GM21447 (cell line): ENCODE results near the gene CIART.
"Not testable (repeated sequence)": the region's sequence is repeated elsewhere in the genome, so short reads cannot be mapped to it uniquely, and the experiment has no call there.

ENCODE experiments used
- ATAC-seq: cut with Tn5 transposase; IDR thresholded peaks from one replicate; pipeline ENCODE4 v1.9.1; 2021; ENCODE audit not compliant: unreplicated experiment

CIART gene, protein sequence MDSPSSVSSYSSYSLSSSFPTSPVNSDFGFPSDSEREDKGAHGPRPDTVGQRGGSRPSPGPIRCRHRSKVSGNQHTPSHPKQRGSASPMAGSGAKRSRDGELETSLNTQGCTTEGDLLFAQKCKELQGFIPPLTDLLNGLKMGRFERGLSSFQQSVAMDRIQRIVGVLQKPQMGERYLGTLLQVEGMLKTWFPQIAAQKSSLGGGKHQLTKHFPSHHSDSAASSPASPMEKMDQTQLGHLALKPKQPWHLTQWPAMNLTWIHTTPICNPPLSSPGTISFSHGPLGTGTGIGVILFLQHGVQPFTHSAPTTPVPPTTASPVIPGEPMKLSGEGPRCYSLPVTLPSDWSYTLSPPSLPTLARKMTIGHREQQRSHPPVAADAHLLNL

DNA sequence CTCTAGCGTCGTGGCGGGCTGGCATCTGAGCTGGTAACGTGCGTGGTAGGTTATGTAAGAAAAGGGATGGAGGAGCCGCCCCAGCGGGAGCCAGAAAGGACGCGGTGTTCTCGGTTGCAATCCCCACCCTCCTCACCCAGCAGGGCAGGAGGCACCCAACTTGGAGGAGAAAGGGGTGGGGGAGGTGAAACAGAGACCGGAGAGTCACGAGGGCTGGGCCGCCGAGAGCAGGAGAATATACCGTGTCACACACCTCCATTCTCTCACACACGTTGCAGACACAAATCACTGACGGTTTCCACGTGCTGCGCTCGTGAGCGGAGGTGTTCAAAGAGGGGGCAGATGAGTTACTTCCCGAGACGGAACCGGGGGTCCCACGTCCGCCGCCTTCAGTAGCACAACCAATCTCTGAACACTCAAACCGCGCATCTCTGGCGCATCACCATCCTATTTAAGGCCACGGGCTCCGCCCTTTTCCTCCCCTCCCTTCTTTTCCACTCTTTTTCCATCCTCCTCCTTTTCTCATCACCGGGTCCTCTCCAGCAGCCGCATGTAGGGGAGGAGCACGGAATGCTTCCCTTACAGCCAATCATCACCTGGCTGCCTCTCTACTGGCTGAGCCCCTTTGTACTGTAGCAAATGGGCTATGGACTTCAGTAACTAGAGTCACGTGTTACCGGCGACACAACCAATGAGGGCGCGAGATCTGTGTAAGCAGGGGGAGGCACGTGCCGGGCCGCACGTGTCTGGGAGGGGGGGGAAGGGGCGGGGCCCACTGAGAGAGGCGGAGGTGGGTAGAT, at the start of gene CIART:
TSS of gene CIART (plus strand) at position 797 of the 800 bp plus-strand sequence. CDS start 714 bp downstream, outside the sequence.
- ATAC-seq = no peak

DNA sequence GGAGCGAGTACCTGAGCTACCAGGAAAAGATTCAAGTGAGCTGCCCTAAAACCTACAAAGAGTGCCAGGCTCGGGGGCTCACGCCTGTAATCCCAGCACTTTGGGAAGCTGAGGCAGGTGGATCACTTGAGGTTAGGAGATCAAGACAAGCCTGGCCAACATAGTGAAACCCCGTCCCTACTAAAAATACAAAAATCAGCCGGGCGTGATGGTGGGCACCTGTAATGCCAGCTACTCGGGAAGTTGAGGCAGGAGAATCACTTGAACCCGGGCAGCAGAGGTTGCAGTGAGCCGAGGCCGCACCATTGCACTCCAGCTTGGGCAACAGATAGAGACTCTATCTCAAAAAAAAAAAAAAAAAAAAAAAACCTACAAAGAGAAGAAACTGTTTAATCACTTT, 49.4 kb upstream of the CIART start:
- not testable (repeated sequence) for ATAC-seq

DNA sequence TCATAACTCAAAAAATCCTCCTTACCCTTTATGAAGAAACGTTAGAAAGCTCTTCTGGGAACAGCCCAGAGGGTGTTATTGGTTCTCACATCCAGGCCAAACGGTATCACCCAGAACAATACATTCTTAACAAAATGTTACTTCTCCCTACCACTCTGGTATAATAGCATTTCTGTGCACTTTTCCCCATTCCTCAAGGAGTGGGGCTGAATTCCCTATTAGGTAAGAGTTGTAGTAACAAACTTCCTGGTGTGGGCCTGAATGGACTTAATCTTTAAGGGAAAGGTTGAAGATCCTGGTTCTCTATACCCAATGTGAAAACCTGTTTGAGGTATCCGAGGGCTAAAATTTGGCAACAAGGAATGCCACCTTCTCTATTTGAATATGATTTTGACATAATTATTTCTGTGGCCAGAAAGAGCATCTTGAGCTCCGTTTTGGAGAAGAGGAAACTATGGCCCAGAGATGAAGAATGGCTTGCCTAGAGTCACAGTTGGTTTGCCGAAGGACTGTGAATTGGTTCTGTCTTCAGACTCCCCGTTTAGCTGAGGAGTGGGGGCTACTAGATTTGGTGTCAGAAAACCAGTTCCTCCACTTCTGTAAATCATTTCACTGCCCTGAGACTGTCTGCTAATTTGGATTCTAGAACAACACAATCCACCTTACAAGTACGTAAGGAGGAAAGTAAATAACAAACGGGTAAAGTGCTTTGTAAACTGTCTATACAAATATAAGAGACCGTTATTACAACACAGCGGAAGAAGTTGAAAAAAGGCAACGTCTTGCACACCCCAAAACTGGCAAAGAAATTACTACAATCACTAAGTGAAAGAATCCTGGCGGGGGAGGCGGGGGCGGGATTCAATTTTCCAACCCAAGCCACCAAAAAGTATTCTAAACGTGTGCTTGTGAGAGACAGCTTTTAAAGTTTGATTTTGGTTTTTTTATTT, 48.7 kb upstream of the CIART start:
- ATAC-seq = no peak

DNA sequence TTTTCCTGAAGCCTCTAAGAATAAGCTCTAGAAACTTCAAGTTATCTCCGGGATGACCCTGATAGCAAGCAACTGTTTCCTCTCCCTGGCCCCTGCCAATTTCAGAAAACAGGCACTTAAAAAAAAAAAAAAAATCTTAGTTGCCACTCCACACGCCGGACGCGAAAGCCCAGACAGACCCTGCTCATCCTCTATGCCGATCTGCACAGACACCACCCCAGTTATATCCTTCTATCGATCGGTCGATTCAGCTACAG, 48.1 kb upstream of the CIART start:
- no peak for ATAC-seq

DNA sequence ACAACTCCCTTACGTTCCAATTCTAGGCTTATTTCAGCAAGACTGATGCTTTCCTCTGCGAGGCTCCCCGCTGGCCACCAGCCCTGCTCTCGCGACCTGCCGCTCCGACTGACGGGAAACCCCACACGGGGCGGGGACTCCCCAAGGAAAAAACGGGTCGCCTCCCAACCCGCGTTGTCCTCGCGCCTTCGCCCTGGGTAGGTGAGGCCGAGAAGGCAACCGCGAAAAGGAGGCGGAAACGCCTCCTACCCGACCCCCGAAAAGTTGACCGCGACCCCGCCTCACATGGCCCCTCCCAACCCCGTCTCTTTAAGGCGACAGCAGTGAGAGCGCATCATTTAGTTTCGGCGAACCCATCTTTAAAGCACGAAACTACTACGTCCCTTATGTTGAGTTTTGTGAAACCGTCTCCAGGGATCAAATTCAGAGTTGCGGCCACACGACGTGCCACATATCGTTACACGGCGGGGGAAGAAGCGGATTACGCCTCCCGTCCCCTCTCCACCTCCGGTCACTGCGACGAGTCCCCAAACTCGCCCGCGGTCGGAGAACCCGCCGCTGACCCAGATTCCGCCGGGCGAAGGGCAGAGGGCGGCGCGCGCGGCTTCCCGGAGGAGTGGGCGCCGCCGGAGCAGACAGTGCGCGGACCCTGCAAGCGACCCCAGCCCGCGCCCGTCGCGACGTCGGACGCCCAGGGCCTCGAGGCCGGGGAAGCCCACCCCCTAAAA, 47.6 kb upstream of the CIART start:
- peak; percentile 51 for ATAC-seq

DNA sequence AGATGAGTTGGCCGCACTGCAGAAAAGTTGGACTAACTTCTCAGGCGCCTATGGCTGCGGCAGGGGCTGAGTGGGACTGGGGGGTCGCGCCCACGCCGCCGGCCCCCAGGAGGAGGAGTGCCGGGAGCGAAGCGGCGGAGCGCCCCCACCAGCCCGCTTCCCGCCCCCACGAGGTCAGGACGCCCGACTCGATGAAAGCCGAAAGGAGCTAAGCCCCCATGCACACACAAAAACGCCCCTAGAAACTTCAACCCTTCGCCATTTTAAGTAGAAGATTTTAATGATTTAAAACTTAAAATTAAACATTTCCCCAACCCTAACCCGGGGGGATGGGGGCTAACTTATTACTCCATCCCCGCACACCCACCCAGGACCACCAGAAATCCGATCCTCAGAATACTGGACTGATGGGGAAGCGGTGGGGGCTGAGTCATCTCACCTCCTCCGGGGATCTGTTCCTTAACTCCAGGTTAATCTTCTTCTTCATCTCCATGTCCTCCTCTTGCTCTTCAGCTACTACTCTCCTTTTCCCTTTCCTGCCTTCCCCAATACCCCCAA, 47.0 kb upstream of the CIART start:
- ATAC-seq = no peak

DNA sequence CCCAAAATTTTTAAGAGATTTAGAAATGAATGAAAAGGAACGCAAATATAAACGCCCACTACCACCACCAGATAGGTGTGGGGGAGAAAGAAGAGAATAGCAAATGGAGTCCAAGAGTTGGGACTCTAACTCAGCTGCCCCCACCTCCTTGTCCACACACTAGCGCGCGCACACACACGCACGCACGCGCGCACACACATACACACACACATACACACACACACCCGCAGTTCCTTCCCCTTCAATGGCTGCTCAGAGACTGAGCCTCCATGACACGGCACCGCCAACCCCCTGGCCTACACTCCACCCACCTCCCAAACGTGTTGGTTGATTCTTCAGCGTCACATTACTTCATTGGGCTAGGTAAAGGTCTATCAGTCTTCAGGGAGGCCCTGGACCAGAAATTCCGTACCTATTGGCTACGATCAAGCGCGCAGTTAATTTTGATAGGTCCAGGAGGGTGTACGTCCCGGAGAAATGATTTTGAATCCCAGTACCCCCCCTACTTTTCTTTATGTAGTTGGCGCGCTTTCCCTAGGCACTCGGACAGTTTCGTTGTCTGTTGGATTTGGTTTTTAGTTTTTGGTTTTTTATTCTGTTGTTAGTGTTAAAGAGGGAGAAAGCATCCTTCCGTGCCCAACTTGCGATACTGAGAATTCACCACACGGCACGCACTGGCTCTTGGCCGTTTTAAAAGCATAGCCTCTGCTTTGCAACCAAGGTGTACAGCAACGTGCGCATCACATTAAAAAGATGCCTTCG, 46.3 kb upstream of the CIART start, which contains the start of gene ANP32E:
TSS of gene ANP32E (minus strand) at position 261 of the 762 bp plus-strand sequence. CDS start 326 bp downstream, outside the sequence.
- ATAC-seq = peak; percentile 71

DNA sequence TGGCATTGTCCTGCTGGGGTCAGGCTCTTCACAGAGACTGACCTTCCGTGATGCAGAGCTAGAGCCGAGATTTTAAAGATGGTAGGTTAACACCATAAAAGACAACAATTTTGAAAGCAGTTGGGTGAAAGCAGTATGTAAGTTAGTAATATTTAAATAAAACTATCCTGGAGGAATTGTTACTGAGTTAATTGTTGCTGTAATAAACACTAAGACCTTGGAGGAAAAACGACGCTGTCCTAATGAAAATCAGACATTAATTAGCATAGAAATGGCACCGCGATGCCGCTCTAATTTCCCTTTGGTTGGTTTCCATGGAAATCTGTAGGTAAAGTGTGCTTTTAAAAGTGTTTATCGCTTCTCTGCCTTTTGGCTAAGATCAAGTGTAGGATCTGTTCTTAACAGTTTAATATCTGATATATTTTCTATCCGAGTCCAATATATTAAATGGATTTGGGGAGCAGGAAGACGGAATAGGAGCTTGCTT, 45.7 kb upstream of the CIART start:
- no peak for ATAC-seq

DNA sequence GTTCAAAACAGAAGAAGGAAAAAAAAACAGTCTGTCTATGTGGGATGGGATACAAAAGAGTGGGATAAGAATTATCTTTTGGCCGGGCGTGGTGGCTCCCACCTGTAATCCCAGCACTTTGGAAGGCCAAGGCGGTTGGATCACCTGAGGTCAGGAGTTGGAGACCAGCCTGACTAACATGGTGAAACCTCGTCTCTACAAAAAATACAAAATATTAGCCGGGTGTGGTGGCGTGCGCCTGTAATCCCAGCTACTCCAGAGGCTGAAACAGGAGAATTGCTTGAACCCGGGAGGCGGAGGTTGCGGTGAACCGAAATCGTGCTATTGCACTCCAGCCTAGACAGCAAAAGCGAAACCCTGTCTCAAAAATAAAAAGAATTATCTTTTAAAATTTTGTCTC, 45.2 kb upstream of the CIART start:
- ATAC-seq = not testable (repeated sequence)

DNA sequence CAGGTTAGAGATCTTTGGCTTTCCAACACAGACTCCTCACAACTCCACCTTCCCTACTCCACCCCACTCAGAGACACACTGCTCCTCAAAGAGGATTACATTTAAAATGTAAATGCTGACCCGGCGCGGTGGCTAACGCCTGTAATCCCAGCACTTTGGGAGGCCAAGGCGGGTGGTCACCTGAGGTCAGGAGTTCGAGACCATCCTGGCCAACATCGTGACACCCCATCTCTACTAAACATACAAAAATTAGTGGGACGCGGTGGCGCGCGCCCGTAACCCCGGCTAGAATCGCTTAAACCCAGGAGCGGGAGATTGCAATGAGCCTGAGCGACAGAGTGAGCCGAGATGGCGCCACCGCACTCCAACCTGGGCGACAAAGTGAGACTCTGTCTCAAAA, 44.6 kb upstream of the CIART start:
- no peak for ATAC-seq

DNA sequence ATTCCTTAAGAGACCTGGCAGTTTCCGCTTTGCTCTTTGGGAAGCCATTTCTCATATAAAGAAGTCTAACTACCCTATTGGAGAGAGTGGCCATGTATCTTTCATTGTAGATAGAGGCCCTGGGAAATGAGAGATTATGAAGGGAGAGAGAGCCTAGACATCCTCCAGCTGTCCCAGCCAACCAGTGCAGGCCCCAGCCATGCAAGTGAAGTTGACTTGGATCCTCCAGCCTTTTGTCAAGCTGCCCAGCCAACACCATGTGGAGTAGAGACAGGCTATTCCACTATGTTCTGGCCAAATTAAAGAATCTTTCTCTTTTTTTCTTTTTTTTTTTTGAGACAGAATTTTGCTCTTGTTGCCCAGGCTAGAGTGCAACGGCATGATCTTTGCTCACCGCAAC, 39.4 kb upstream of the CIART start:
- no peak for ATAC-seq

DNA sequence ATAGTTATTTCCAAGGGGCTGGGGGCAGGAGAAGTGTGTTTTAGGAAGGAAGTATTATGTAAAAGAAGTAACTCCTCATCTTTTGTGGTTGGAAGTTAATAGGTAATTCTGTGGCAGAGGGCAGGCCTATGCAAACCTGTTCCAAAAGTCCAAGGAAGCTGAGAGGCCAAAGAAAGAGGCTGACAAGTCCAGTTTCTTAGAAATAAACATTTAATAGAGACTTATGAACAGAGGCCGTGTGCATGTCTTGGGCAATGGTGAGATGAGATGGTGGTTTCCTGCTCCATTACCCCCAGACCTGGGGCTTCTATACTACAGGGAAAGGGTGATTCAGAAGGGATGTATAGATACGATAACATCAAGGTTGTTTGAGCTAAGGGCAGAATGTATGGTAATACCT, 32.4 kb upstream of the CIART start:
- ATAC-seq = no peak

DNA sequence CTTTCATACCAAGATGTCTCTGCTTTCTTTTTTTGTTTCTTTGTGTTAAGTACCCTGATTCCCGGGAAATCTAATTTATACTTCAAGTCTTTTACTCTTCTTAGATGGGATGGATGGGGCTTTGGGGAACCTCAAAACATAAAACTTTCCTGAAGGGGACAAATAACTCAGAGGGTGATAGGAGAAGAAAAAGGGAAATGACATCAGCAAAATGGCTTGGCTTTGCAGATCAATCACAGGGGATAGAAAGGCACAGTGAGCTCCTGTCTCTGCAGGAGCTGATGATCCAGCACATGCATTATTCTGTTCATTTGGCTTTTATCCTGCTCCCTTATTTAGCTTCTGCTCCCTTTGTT, 26.2 kb upstream of the CIART start:
- no peak for ATAC-seq

DNA sequence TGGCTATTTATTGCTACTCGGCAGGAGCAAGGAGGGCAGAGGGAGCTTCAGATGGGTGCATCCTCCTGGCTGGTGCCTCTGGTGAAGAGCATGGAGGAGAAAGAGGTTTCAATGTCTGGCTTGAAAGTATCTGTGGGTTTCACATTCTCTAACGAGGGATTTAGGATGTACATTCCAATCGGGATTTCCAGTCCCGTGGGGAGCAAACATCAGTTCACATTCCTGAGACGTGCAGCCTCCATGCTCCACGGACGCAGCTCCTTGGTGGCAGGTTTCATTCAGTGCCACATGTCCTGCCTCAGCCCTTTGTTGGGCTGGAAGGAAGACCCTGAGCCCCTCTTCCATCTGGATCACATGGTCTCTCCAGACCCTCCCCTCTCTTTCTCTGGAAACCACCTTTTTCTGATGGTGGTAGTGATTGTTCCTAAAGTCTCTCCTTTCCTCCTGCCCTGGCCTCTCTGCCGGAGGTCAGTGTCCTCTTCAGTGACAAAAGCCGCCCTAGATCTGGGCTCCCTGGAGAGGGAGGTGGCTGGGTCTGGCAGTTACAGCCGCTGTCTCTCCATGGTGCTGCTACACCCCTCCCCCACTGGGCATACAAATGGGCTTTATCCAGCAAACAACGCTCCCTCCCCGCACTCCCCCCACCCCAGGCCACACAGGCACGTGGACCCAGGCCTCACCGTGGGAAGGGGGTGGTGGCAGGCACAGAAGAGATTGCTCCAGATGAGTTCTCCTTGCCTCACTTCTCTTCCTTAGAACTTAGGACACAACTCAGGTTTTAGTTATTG, 25.6 kb upstream of the CIART start:
- no peak for ATAC-seq

DNA sequence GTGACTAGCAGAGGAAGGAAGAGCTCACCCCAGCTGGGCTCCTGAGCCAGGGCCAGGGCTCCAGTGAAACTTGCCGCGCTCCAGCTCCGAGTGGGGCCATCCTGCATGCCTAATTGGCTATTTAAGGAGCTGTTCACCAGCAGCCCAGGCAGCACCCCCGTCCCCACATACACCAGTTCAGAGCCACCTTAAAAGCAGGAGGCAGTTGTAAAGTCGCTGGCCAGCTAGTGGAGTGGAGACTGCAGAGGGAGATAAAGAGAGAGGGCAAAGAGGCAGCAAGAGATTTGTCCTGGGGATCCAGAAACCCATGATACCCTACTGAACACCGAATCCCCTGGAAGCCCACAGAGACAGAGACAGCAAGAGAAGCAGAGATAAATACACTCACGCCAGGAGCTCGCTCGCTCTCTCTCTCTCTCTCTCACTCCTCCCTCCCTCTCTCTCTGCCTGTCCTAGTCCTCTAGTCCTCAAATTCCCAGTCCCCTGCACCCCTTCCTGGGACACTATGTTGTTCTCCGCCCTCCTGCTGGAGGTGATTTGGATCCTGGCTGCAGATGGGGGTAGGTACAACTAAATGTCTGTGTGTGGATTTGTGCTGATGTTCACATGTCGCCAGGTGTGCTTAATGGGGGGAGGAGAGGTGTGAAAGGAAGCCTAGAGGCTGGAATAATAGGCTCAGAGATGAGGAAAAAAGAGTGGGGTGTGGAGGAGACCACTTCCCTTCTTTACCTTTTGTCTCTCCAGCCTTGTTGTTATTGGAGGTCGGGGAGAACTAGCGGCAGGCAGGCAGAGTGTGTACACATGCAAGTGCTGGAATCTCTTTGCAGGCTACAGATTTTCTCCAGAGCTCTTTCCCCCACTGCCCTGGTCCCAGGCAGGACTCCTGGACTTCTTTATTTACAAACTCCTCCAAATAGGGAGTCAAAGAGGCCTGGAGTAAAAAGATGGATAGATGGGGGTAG, 24.4 kb upstream of the CIART start, which contains the start of gene CA14:
TSS of gene CA14 (plus strand) at position 151 of the 962 bp plus-strand sequence. CDS start at position 506, 355 bp downstream.
- no peak for ATAC-seq

DNA sequence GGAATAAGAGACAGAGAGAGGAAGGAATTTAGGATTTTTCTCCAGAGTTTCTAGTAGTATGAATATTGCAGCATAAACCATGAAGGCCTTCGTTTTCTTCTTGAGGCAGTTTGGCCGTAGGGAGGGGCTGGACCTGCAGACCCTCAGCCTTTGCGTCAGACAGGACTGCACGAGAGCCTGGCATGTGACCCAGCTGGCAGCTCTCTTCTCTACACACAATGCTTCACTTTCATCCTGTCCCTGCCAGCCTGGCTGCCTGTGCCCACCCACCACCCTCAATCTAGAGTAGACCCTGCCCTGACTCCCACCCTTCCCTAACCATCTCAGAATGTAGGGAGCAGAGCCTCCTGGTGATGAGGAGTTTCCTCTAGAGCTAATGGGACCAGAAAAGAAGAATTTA, 23.1 kb upstream of the CIART start:
- no peak for ATAC-seq
